Measurements from ENCODE around the gene FNDC3A. TPM values are rescaled to one million over a fixed set of nuclear protein-coding genes. Genes with fewer than 3 reads are reported as not detected.

Gene FNDC3A
- total RNA-seq, 1 experiment from 2014 or later = 61.4 TPM

GRCh38 chr13:48979892-48980291 is 4.2 kb downstream of the FNDC3A start:
- H3K4me3 Mint-ChIP-seq (ENCODE audit: unreplicated experiment) = no peak overlapping the region
- no peaks in the 10 kb centered on the region for H3K27me3 Mint-ChIP-seq (ENCODE audit: insufficient read depth, unreplicated experiment)
- CTCF ChIA-PET = interaction anchor here (0.8 kb wide), 1 partner anchor 85 kb away, joined by 7 read pairs; no protein-coding TSS in a partner anchor
- no peaks in the 10 kb centered on the region for H3K36me3 Mint-ChIP-seq (ENCODE audit: insufficient read depth, unreplicated experiment)
- intact Hi-C loops (cut with micrococcal nuclease) = loop anchor here (5.0 to 10.0 kb wide), 2 partner anchors 72 to 215 kb away; no protein-coding TSS in a partner anchor
- TF ChIP-seq CTCF (IDR thresholded peaks at IDR 0.05; ENCODE audit: unreplicated experiment) = no peak
- no TSS peak for BruUV-seq (replicated peaks)
- H3K4me1 Mint-ChIP-seq (ENCODE audit: insufficient read depth, unreplicated experiment) = peaks cover 19% of the 10 kb centered on the region
- H3K27ac Mint-ChIP-seq (ENCODE audit: low read depth, unreplicated experiment) = no peak overlapping the region
- H3K9me3 Mint-ChIP-seq (ENCODE audit: unreplicated experiment) = no peaks in the 10 kb centered on the region
- DNase-seq (ENCODE audit: unreplicated experiment) = no peak
- POLR2A ChIA-PET = interaction anchor here (0.6 to 7.5 kb wide), 6 partner anchors 45 to 135 kb away, joined by 3 to 94 read pairs (median 4); no protein-coding TSS in a partner anchor

- TF ChIP-seq CTCF (IDR thresholded peaks at IDR 0.05; ENCODE audit: unreplicated experiment) = no peak
- no TSS peak for BruUV-seq (replicated peaks)
- Mint-ChIP-seq H3K27me3 (ENCODE audit: insufficient read depth, unreplicated experiment) (no peaks in the 10 kb centered on the region), H3K4me1 (ENCODE audit: insufficient read depth, unreplicated experiment) (peaks cover 23% of the 10 kb centered on the region), H3K9me3 (ENCODE audit: unreplicated experiment) (no peaks in the 10 kb centered on the region), H3K4me3 (ENCODE audit: unreplicated experiment) (no peak overlapping the region), H3K36me3 (ENCODE audit: insufficient read depth, unreplicated experiment) (no peaks in the 10 kb centered on the region), H3K27ac (ENCODE audit: low read depth, unreplicated experiment) (no peak overlapping the region)
- ChIA-PET CTCF (no interaction called here), POLR2A (interaction anchor here (0.9 kb wide), 1 partner anchor 117 kb away, joined by 6 read pairs; no protein-coding TSS in a partner anchor)
- DNase-seq (ENCODE audit: unreplicated experiment) = no peak
- intact Hi-C loops (cut with micrococcal nuclease) = no loop called here
Measured at GRCh38 chr13:48983331-48983730, 7.6 kb downstream of the FNDC3A start.

GRCh38 chr13:48985756-48986155 is 10.0 kb downstream of the FNDC3A start:
- H3K4me3 Mint-ChIP-seq (ENCODE audit: unreplicated experiment) = no peak overlapping the region
- TF ChIP-seq CTCF (IDR thresholded peaks at IDR 0.05; ENCODE audit: unreplicated experiment) = no peak
- intact Hi-C loops (cut with micrococcal nuclease) = no loop called here
- peak overlapping the region; percentile 63 for H3K27ac Mint-ChIP-seq (ENCODE audit: low read depth, unreplicated experiment)
- DNase-seq (ENCODE audit: unreplicated experiment) = no peak
- CTCF ChIA-PET = interaction anchor here (0.7 kb wide), 1 partner anchor 60 kb away, joined by 3 read pairs; no protein-coding TSS in a partner anchor
- no peaks in the 10 kb centered on the region for H3K36me3 Mint-ChIP-seq (ENCODE audit: insufficient read depth, unreplicated experiment)
- H3K9me3 Mint-ChIP-seq (ENCODE audit: unreplicated experiment) = no peaks in the 10 kb centered on the region
- POLR2A ChIA-PET = interaction anchor here (0.6 kb wide), 1 partner anchor 17 kb away, joined by 3 read pairs; no protein-coding TSS in a partner anchor
- H3K27me3 Mint-ChIP-seq (ENCODE audit: insufficient read depth, unreplicated experiment) = no peaks in the 10 kb centered on the region
- peaks cover 5% of the 10 kb centered on the region for H3K4me1 Mint-ChIP-seq (ENCODE audit: insufficient read depth, unreplicated experiment)
- no TSS peak for BruUV-seq (replicated peaks)

DNA sequence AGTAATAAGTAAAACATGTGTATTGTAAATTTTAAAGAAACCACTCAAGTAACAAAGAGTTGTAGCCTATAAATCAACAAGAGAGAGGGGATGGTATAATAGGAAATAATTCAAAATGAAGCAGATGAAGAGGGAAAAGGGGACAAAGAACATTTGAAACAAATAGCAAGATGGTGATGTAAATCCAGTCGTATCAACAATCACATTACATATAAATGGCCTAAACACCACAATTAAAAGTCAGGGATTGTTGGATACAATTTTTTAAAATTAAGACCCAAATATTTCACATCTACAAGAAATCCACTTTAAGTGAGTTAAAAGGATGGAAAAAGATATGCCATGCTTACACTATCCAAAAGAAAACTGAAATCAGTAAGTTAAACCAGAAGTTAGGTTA is 15.2 kb downstream of the FNDC3A start:
- H3K27ac Mint-ChIP-seq (ENCODE audit: low read depth, unreplicated experiment) = no peak overlapping the region
- no TSS peak for BruUV-seq (replicated peaks)
- ChIA-PET POLR2A (no interaction called here), CTCF (no interaction called here)
- no peaks in the 10 kb centered on the region for H3K4me1 Mint-ChIP-seq (ENCODE audit: insufficient read depth, unreplicated experiment)
- no peaks in the 10 kb centered on the region for H3K9me3 Mint-ChIP-seq (ENCODE audit: unreplicated experiment)
- no peak overlapping the region for H3K4me3 Mint-ChIP-seq (ENCODE audit: unreplicated experiment)
- TF ChIP-seq CTCF (IDR thresholded peaks at IDR 0.05; ENCODE audit: unreplicated experiment) = no peak
- H3K27me3 Mint-ChIP-seq (ENCODE audit: insufficient read depth, unreplicated experiment) = no peaks in the 10 kb centered on the region
- intact Hi-C loops (cut with micrococcal nuclease) = no loop called here
- H3K36me3 Mint-ChIP-seq (ENCODE audit: insufficient read depth, unreplicated experiment) = peaks cover 12% of the 10 kb centered on the region
- no peak for DNase-seq (ENCODE audit: unreplicated experiment)
